Common myeloid progenitor, CD34-positive (primary cell): Measurements from ENCODE around the gene NPL.
A peak's percentile ranks its signal among the peaks of the same experiment; 100 is the strongest.

Source experiments
- CTCF ChIA-PET: fragments of 350-600 bp; sonication (Branson Sonifier 250); formaldehyde crosslinking; loops from one replicate; lab custom pipeline; 2021; ENCODE audit warnings: antibody characterized with exemption; lab: Charles Lee
- POLR2A ChIA-PET: fragments of 350-600 bp; sonication (Branson Sonifier 250); formaldehyde crosslinking; loops from one replicate; lab custom pipeline; 2021; ENCODE audit warnings: antibody characterized with exemption; lab: Charles Lee
- DNase-seq, 3 donors: peaks; one replicate each; pipeline versions ENCODE4 v3.0.0 to v3.0.0-alpha.2; 2013
- H3K27ac ChIP-seq, 2 experiments: 1 replicate in 1 of 2; 2 replicates in 1 of 2; pipeline ENCODE4 v1.7.0; 2013; ENCODE audit warnings: inconsistent platforms in 2 of 2, low read length in 2 of 2, mild to moderate bottlenecking in 2 of 2, low read depth in 1 of 2, moderate library complexity in 1 of 2; ENCODE audit not compliant: severe bottlenecking in 2 of 2, insufficient read depth in 1 of 2, poor library complexity in 1 of 2
- H3K27me3 ChIP-seq, 5 experiments: replicated peaks in 2 of 5; 1 replicate in 3 of 5; 2 replicates in 2 of 5; pipeline versions ENCODE4 v1.6.1 to v1.7.0; 2013; ENCODE audit warnings: low read length in 4 of 5, mild to moderate bottlenecking in 2 of 5, moderate library complexity in 2 of 5, inconsistent platforms in 1 of 5; ENCODE audit not compliant: insufficient read depth in 5 of 5, control insufficient read depth in 4 of 5
- H3K36me3 ChIP-seq, 4 experiments: 1 replicate in 2 of 4; 2 replicates in 2 of 4; pipeline versions ENCODE4 v1.6.1 to v1.7.0; 2013; ENCODE audit warnings: low read length in 3 of 4, control low read depth in 1 of 4, mild to moderate bottlenecking in 1 of 4; ENCODE audit not compliant: control insufficient read depth in 4 of 4, insufficient read depth in 4 of 4
- H3K4me1 ChIP-seq, 4 experiments: 1 replicate in 3 of 4; 2 replicates in 1 of 4; pipeline versions ENCODE4 v1.6.1 to v1.7.1; 2013; ENCODE audit warnings: low read length in 3 of 4, mild to moderate bottlenecking in 3 of 4, control low read depth in 1 of 4, inconsistent platforms in 1 of 4, moderate library complexity in 1 of 4; ENCODE audit not compliant: control insufficient read depth in 4 of 4, insufficient read depth in 4 of 4; ENCODE audit errors: control extremely low read depth in 1 of 4
- H3K4me3 ChIP-seq, 7 experiments: 1 replicate in 4 of 7; 2 replicates in 3 of 7; pipeline versions ENCODE4 v1.5.1 to v1.7.0; 2013; ENCODE audit warnings: mild to moderate bottlenecking in 7 of 7, low read length in 6 of 7, moderate library complexity in 6 of 7, inconsistent platforms in 2 of 7, low read depth in 2 of 7, control low read depth in 1 of 7; ENCODE audit not compliant: insufficient read depth in 4 of 7, control insufficient read depth in 1 of 7; ENCODE audit errors: extremely low read depth in 1 of 7
- H3K9me3 ChIP-seq, 5 experiments: 1 replicate in 4 of 5; 2 replicates in 1 of 5; pipeline versions ENCODE4 v1.6.1 to v1.7.1; 2013; ENCODE audit warnings: low read length in 4 of 5, mild to moderate bottlenecking in 2 of 5, inconsistent platforms in 1 of 5, low read depth in 1 of 5, moderate library complexity in 1 of 5; ENCODE audit not compliant: control insufficient read depth in 4 of 5, insufficient read depth in 2 of 5; ENCODE audit errors: control extremely low read depth in 1 of 5
- WGBS: methylation state at CpG from one replicate; pipeline ENCODE4 v1.1.5; 2013; ENCODE audit not compliant: insufficient coverage; 5-methylcytosine and 5-hydroxymethylcytosine counted together

NPL gene

GRCh38 chr1:182845379-182845778 lies 55.8 kb downstream of the NPL start:
- 100% methylated on average over 1 of the region's 1 CpG for WGBS
- Histone ChIP-seq H3K4me1 (peaks cover 7 to 22% (median 17%) of the 10 kb centered on the region in 4 experiments), H3K9me3 (no peaks in the 10 kb centered on the region), H3K36me3 (peaks cover 33 to 91% (median 54%) of the 10 kb centered on the region in 4 experiments), H3K27ac (no peak overlapping the region), H3K4me3 (no peak overlapping the region), H3K27me3 (no peaks in the 10 kb centered on the region)
- ChIA-PET POLR2A (no interaction called here), CTCF (no interaction called here)
- DNase-seq: no peak

GRCh38 chr1:182845894-182846293 lies 56.3 kb downstream of the NPL start:
- 93% methylated on average over 2 of the region's 5 CpGs for WGBS
- Histone ChIP-seq H3K27ac (peak overlapping the region in 1 of 2 experiments; percentile 32), H3K9me3 (no peaks in the 10 kb centered on the region), H3K36me3 (peaks cover 35 to 92% (median 57%) of the 10 kb centered on the region in 4 experiments), H3K4me3 (no peak overlapping the region), H3K27me3 (no peaks in the 10 kb centered on the region), H3K4me1 (peaks cover 2 to 17% (median 12%) of the 10 kb centered on the region in 4 experiments)
- ChIA-PET CTCF (no interaction called here), POLR2A (no interaction called here)
- no peak for DNase-seq

- DNase-seq: no peak
- Histone ChIP-seq H3K9me3 (no peaks in the 10 kb centered on the region), H3K27ac (no peak overlapping the region), H3K27me3 (no peaks in the 10 kb centered on the region), H3K36me3 (peaks cover 36 to 92% (median 63%) of the 10 kb centered on the region in 4 experiments), H3K4me1 (peaks cover 0 to 7% (median 3%) of the 10 kb centered on the region in 4 experiments), H3K4me3 (no peak overlapping the region)
- POLR2A ChIA-PET: no interaction called here
- CTCF ChIA-PET: interaction anchor here (0.8 to 1.0 kb wide), 2 partner anchors 14 to 251 kb away, joined by 3 to 4 read pairs; no protein-coding TSS in a partner anchor
Measured at GRCh38 chr1:182847105-182847504, 57.5 kb downstream of the NPL start.

GRCh38 chr1:182848736-182849135 lies 59.2 kb downstream of the NPL start:
- Histone ChIP-seq H3K27ac (no peak overlapping the region), H3K4me3 (no peak overlapping the region), H3K27me3 (no peaks in the 10 kb centered on the region), H3K36me3 (peaks cover 40 to 91% (median 72%) of the 10 kb centered on the region in 4 experiments), H3K4me1 (peaks cover 0 to 2% (median 0%) of the 10 kb centered on the region in 4 experiments), H3K9me3 (no peaks in the 10 kb centered on the region)
- POLR2A ChIA-PET: no interaction called here
- CTCF ChIA-PET: no interaction called here
- no peak for DNase-seq
- 100% methylated on average over 2 of the region's 2 CpGs for WGBS

GRCh38 chr1:182850319-182850718 lies 60.7 kb downstream of the NPL start:
- POLR2A ChIA-PET: no interaction called here
- WGBS: 93% methylated on average over 2 of the region's 4 CpGs

GRCh38 chr1:182851825-182852224 lies 62.3 kb downstream of the NPL start:
- ChIA-PET CTCF (interaction anchor here (2.5 kb wide), 1 partner anchor 13 kb away, joined by 6 read pairs; no protein-coding TSS in a partner anchor), POLR2A (no interaction called here)
- Histone ChIP-seq H3K27ac (no peak overlapping the region), H3K4me1 (peaks cover 0 to 2% (median 0%) of the 10 kb centered on the region in 4 experiments), H3K9me3 (no peaks in the 10 kb centered on the region), H3K27me3 (no peaks in the 10 kb centered on the region), H3K4me3 (no peak overlapping the region), H3K36me3 (peaks cover 42 to 94% (median 72%) of the 10 kb centered on the region in 4 experiments)
- DNase-seq: no peak
- 100% methylated on average over 1 of the region's 1 CpG for WGBS

More at GRCh38 chr1:182850319-182850718, 60.7 kb downstream of the NPL start:
- Histone ChIP-seq H3K4me1 (peaks cover 0 to 2% (median 0%) of the 10 kb centered on the region in 4 experiments), H3K36me3 (peaks cover 48 to 92% (median 71%) of the 10 kb centered on the region in 4 experiments), H3K4me3 (no peak overlapping the region), H3K9me3 (no peaks in the 10 kb centered on the region), H3K27ac (no peak overlapping the region), H3K27me3 (no peaks in the 10 kb centered on the region)
- CTCF ChIA-PET: interaction anchor here (0.8 kb wide), 1 partner anchor 38 kb away, joined by 3 read pairs; no protein-coding TSS in a partner anchor
- no peak for DNase-seq

GRCh38 chr1:182855911-182856310 lies 66.3 kb downstream of the NPL start:
- 100% methylated on average over 3 of the region's 4 CpGs for WGBS
- CTCF ChIA-PET: no interaction called here
- no peak overlapping the region for H3K4me3 ChIP-seq
- no peaks in the 10 kb centered on the region for H3K4me1 ChIP-seq
- no peak for DNase-seq
- POLR2A ChIA-PET: no interaction called here
- H3K9me3 ChIP-seq: no peaks in the 10 kb centered on the region
- H3K36me3 ChIP-seq: peaks cover 53 to 96% (median 74%) of the 10 kb centered on the region in 4 experiments
- H3K27ac ChIP-seq: no peak overlapping the region
- no peaks in the 10 kb centered on the region for H3K27me3 ChIP-seq
